ENCODE data around the gene CIZ1. TPM values are rescaled to one million over a fixed set of nuclear protein-coding genes. Genes with fewer than 3 reads are reported as not detected.

The CIZ1 gene
- total and polyA plus RNA-seq, 2 experiments from 2014 or later: 95.0 to 105 TPM

DNA sequence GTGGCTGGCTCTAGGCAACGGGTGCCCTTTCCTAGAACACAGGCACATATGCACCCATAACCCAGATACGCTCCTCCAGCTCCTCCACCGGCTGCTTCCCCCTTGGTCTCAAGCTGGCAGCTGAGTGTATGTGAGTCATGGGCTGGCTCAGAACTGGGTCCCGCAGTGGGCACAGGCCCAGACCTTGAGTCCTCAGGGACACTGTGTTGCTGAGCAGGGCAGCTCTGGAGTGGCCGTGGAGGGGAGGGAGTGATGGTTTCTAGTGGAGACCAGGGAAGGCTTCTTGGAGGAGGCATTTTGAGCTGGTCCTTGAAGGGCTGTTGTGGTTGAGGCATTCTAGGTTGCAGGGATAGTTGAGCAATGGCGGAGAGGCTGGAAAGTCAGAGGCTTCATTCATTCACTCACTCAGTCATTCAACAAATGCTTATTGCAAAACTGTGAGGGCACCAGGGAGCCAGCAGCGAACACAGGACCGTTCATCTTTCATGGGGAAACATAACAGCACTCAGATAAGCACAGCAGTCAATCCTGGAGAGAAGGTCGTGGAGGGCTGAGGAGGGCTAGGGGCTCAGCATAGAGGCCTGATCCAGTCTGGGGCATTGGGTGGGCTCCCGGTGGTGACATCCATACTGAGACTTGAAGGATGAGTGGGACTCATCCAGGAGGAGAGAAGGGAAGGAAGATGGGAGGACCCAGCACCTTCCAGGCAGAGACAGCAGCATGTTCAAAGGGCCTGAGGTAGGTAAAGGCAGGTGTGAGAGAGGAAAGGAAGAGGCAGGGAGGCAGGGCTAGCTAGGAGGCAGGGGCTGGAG lies 29.0 kb downstream of the CIZ1 start:
- H3K36me3 ChIP-seq: peaks cover 26% of the 10 kb centered on the region
- no peak overlapping the region for H3K27ac ChIP-seq
- DNase-seq (ENCODE audit: low read depth in 1 of 2, low spot score in 1 of 2): peak in 1 of 2 donors; percentile 28
- H3K4me1 ChIP-seq (ENCODE audit: low read depth): no peaks in the 10 kb centered on the region
- no peaks in the 10 kb centered on the region for H3K9me3 ChIP-seq (ENCODE audit: low read depth)
- no peak for TF ChIP-seq CTCF (IDR thresholded peaks at IDR 0.05; ENCODE audit: low read depth, low read length)
- no peaks in the 10 kb centered on the region for H3K27me3 ChIP-seq
- no peak overlapping the region for H3K4me3 ChIP-seq

DNA sequence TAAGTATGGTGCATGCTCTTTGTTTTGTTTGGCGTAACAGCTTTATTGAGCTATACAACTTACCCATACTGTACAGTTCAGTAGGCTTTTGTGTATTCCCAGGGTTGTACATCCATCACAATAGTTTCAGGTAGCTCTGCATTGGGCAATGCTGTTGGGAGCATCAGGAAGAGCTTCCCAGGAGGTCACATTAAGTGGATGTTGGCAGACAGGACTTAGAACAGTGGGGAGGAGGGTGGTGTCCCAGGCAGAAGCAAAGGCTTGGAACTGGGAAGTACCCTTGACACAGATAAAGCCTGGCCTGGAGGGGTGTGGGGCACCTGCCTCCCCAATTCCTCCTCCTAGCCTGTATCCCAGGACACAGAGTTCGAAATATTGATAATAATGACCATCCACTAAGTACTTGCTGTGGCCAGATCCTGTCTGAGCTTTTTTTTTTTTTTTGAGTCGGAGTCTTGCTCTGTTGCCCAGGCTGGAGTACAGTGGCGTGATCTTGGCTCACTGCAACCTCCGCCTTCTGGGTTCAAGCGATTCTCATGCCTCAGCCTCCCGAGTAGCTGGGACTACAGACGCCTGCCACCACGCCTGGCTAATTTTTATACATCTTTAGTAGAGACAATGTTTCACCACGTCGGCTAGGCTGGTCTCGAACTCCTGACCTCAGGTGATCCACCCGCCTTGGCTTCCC lies 30.0 kb downstream of the CIZ1 start:
- TF ChIP-seq CTCF (IDR thresholded peaks at IDR 0.05; ENCODE audit: low read depth, low read length): no peak
- Histone ChIP-seq H3K27me3 (no peaks in the 10 kb centered on the region), H3K27ac (no peak overlapping the region), H3K36me3 (peaks cover 16% of the 10 kb centered on the region), H3K4me3 (no peak overlapping the region), H3K9me3 (ENCODE audit: low read depth) (no peaks in the 10 kb centered on the region), H3K4me1 (ENCODE audit: low read depth) (no peaks in the 10 kb centered on the region)
- no peak for DNase-seq (ENCODE audit: low read depth in 1 of 2, low spot score in 1 of 2)

DNA sequence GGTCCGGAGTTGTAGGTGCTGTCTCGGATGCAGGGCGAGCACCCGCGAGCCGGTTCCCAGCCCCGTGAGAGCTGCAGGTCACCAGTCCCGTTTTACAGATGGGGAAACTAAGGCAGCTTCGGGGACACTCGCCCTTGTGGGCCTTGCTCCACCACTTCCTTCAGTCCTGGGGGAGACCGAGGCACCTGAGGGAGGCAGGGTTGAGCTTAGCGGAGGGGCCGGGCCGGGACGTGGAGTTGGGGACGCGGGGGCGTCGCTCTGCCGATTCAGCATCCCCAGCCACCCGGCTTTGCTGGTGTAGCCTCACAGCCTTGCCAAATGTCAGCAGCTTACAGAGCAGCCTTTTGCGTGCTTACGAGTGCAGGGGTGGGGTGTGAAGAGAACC lies 30.8 kb downstream of the CIZ1 start:
- H3K4me1 ChIP-seq (ENCODE audit: low read depth): no peaks in the 10 kb centered on the region
- no peaks in the 10 kb centered on the region for H3K9me3 ChIP-seq (ENCODE audit: low read depth)
- H3K4me3 ChIP-seq: peak overlapping the region; percentile 76
- DNase-seq (ENCODE audit: low read depth in 1 of 2, low spot score in 1 of 2): peak in 1 of 2 donors; percentile 22
- TF ChIP-seq CTCF (IDR thresholded peaks at IDR 0.05; ENCODE audit: low read depth, low read length): no peak
- peaks cover 9% of the 10 kb centered on the region for H3K36me3 ChIP-seq
- no peak overlapping the region for H3K27ac ChIP-seq
- H3K27me3 ChIP-seq: no peaks in the 10 kb centered on the region

DNA sequence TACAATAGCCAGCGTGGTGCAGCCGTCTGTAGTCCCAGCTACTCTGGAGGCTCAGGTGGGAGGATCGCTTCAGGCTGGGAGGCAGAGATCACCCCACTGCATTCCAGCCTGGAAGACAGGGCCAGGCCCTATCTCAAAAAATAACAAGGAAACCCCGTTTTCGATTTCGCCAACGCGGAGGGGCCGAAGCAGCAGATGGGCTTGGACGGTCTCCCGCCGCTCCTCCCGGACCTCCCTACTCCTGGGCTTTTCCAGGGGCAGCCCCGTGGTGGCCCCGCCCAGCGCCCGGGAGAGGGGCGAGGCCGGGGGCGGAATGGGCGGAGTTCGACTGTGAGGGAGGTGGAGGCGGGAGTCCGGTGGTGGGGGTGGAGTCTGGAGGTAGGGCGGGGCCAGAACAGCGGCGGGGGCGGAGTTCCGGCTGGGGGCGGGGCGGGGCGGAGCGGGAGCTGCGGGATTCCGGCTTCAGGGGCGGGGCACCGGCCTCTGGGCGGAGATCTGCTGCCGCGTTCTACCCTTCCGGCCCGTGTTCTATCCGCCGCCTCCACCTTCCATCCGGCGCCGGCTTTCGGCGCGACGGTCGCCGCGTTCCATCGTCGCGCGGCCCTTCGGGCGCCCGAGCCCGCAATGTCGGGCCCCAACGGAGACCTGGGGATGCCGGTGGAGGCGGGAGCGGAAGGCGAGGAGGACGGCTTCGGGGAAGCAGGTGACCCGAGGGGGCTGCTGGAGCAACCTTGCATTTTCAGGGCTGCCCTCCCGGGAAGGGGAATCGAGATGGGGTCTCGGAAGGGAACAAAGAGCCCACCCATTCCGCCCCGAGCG lies 31.4 kb downstream of the CIZ1 start, which contains the start of gene BBLN:
Gene BBLN, plus strand, starts transcription at position 482 of the 819 bp plus-strand sequence. Its CDS starts 143 bp downstream, at position 625.
- Histone ChIP-seq H3K27ac (no peak within 1 kb of the TSS), H3K27me3 (no peaks in the 10 kb centered on the region), H3K4me3 (peak within 1 kb of the TSS; percentile 76), H3K36me3 (peaks cover 9% of the 10 kb centered on the region), H3K9me3 (ENCODE audit: low read depth) (no peaks in the 10 kb centered on the region), H3K4me1 (ENCODE audit: low read depth) (no peaks in the 10 kb centered on the region)
- no peak for TF ChIP-seq CTCF (IDR thresholded peaks at IDR 0.05; ENCODE audit: low read depth, low read length)
- DNase-seq (ENCODE audit: low read depth in 1 of 2, low spot score in 1 of 2): peak; percentile 96

DNA sequence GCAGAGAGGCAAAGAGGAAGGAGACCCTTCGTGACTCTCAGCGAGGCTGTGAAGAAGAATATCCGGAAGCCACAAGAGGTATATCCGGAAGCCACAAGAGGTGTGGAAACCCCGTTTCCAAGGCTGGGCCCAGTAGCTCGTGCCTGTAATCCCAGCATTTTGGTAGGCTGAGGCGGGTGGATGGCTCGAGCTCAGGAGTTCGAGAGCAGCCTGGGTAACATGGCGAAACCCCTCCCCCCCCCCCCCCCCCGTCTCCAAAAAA lies 31.9 kb downstream of the CIZ1 start:
- peak overlapping the region; percentile 9 for H3K4me3 ChIP-seq
- H3K9me3 ChIP-seq (ENCODE audit: low read depth): no peaks in the 10 kb centered on the region
- H3K27me3 ChIP-seq: no peaks in the 10 kb centered on the region
- peaks cover 7% of the 10 kb centered on the region for H3K36me3 ChIP-seq
- H3K27ac ChIP-seq: no peak overlapping the region
- DNase-seq (ENCODE audit: low read depth in 1 of 2, low spot score in 1 of 2): no peak
- H3K4me1 ChIP-seq (ENCODE audit: low read depth): no peaks in the 10 kb centered on the region
- no peak for TF ChIP-seq CTCF (IDR thresholded peaks at IDR 0.05; ENCODE audit: low read depth, low read length)
